Measurements from ENCODE around the gene FAM161B. TPM values are rescaled to one million over a fixed set of nuclear protein-coding genes. Genes with fewer than 3 reads are reported as not detected.

The FAM161B gene
- total and polyA plus RNA-seq, 2 of the 13 experiments (the other 11 are each of a cell fraction or from before 2014, with no cell fraction given): 1.6 to 2.0 TPM

- peak; percentile 94 for TF ChIP-seq NKX3-1 (CRISPR knock-in tag; IDR thresholded peaks at IDR 0.05)
- peak; percentile 57; the same call in 1 of the 2 replicates for TF ChIP-seq ZNF256 (CRISPR knock-in tag; conservative IDR thresholded peaks at IDR 0.05)
- peak; percentile 77 for TF ChIP-seq XRCC5 (optimal IDR thresholded peaks at IDR 0.05; ENCODE audit: low read length)
- TF ChIP-seq ZBTB21 (CRISPR knock-in tag; IDR thresholded peaks at IDR 0.05): peak; percentile 98
- peak; percentile 20; the same call in 1 of the 2 replicates for TF ChIP-seq ZNF12 (CRISPR knock-in tag; IDR thresholded peaks at IDR 0.05)
- TF ChIP-seq GTF3A (CRISPR knock-in tag; conservative IDR thresholded peaks at IDR 0.05): 0 out of 2 replicates have a peak, but pooled peaks have one; percentile 50
- TF ChIP-seq ZNF484 (CRISPR knock-in tag; IDR thresholded peaks at IDR 0.05; ENCODE audit: borderline replicate concordance, low read depth): no peak
- peak; percentile 97 for TF ChIP-seq ZHX1 (CRISPR knock-in tag; IDR thresholded peaks at IDR 0.05; ENCODE audit: low read depth)
- peak; percentile 45; the same call in 1 of the 2 replicates for TF ChIP-seq BRCA1 (CRISPR knock-in tag; IDR thresholded peaks at IDR 0.05)
- TF ChIP-seq RFX5 (IDR thresholded peaks at IDR 0.05; ENCODE audit: low read depth, low read length): no peak; the same call in 1 of the 2 replicates
- peak; percentile 88 for TF ChIP-seq KLF9 (CRISPR knock-in tag; IDR thresholded peaks at IDR 0.05; ENCODE audit: low read depth)
- TF ChIP-seq ZNF780A (CRISPR knock-in tag; IDR thresholded peaks at IDR 0.05): no peak
- TF ChIP-seq SKIL (CRISPR knock-in tag; IDR thresholded peaks at IDR 0.05; ENCODE audit: borderline replicate concordance): peak; percentile 53; the same call in 1 of the 2 replicates
- peak; percentile 84 for TF ChIP-seq ZBTB40 (IDR thresholded peaks at IDR 0.05)
- peak; percentile 68; the same call in 1 of the 2 replicates for TF ChIP-seq ZBTB40 (CRISPR knock-in tag; IDR thresholded peaks at IDR 0.05)
Measured at GRCh38 chr14:73886449-73887317, 63.2 kb downstream of the FAM161B start, which contains the start of gene ZNF410 (continued).

Measured in HepG2 (cell line).